C4-2B (cell line): ENCODE data around the gene NASP.

ENCODE experiments used
- CTCF ChIP-seq: fragments of 450-650 bp; conservative IDR thresholded peaks from 2 replicates; pipeline ENCODE4 v1.5.1; 2017; ENCODE audit warnings: mild to moderate bottlenecking
- ZFX ChIP-seq: fragments of 450-650 bp; IDR thresholded peaks from 2 replicates; pipeline ENCODE4 v1.6.1; 2017

GRCh38 chr1:45608175-45609156, 24.6 kb downstream of the NASP start:
- no peak for TF ChIP-seq CTCF
- no peak for TF ChIP-seq ZFX
